ENCODE results near the gene CFAP74. TPM values are rescaled to one million over a fixed set of nuclear protein-coding genes. Genes with fewer than 3 reads are reported as not detected.

The CFAP74 gene
- total and polyA plus RNA-seq, 2 of the 13 experiments (the other 11 are each of a cell fraction or from before 2014, with no cell fraction given) = 0.27 to 0.62 TPM

- TF ChIP-seq ATF4 (CRISPR knock-in tag; IDR thresholded peaks at IDR 0.05) (no peak), ZNF343 (CRISPR knock-in tag; IDR thresholded peaks at IDR 0.05) (peak; percentile 29; the same call in 1 of the 2 replicates), SNAPC2 (CRISPR knock-in tag; IDR thresholded peaks at IDR 0.05) (peak; percentile 6; the same call in 1 of the 2 replicates), ZNF891 (CRISPR knock-in tag; IDR thresholded peaks at IDR 0.05) (peak; percentile 35; the same call in 1 of the 2 replicates), CCDC6 (CRISPR knock-in tag; IDR thresholded peaks at IDR 0.05) (no peak), ZNF546 (CRISPR knock-in tag; conservative IDR thresholded peaks at IDR 0.05) (peak; percentile 75; the same call in 1 of the 2 replicates), IRF1 (CRISPR knock-in tag; IDR thresholded peaks at IDR 0.05; ENCODE audit: low read depth) (no peak), CERS6 (CRISPR knock-in tag; IDR thresholded peaks at IDR 0.05) (no peak), ZNF496 (CRISPR knock-in tag; IDR thresholded peaks at IDR 0.05; ENCODE audit: insufficient replicate concordance) (no peak), ZFP37 (CRISPR knock-in tag; IDR thresholded peaks at IDR 0.05; ENCODE audit: borderline replicate concordance) (no peak), ZNF737 (CRISPR knock-in tag; IDR thresholded peaks at IDR 0.05; ENCODE audit: borderline replicate concordance) (no peak), RNF219 (CRISPR knock-in tag; IDR thresholded peaks at IDR 0.05) (no peak), HCFC1 (IDR thresholded peaks at IDR 0.05; ENCODE audit: low read depth, low read length) (no peak), MBNL3 (CRISPR knock-in tag; conservative IDR thresholded peaks at IDR 0.05) (no peak), YEATS2 (CRISPR knock-in tag; IDR thresholded peaks at IDR 0.05; ENCODE audit: borderline replicate concordance) (no peak), ZNF136 (CRISPR knock-in tag; IDR thresholded peaks at IDR 0.05; ENCODE audit: low read depth) (no peak), SPEN (CRISPR knock-in tag; IDR thresholded peaks at IDR 0.05; ENCODE audit: low read depth) (peak; percentile 74), ZFP1 (CRISPR knock-in tag; IDR thresholded peaks at IDR 0.05) (no peak; the same call in 1 of the 2 replicates), HOXA3 (CRISPR knock-in tag; IDR thresholded peaks at IDR 0.05) (no peak; the same call in 1 of the 2 replicates), ZNF451 (CRISPR knock-in tag; IDR thresholded peaks at IDR 0.05) (no peak), HDAC6 (IDR thresholded peaks at IDR 0.05; ENCODE audit: low read depth, low read length) (no peak), KLF9 (CRISPR knock-in tag; IDR thresholded peaks at IDR 0.05; ENCODE audit: low read depth) (0 out of 2 replicates have a peak, but pooled peaks have one; percentile 16), AKAP8 (CRISPR knock-in tag; IDR thresholded peaks at IDR 0.05) (no peak), HOXA9 (CRISPR knock-in tag; IDR thresholded peaks at IDR 0.05; ENCODE audit: borderline replicate concordance) (no peak), ZNF724P (CRISPR knock-in tag; IDR thresholded peaks at IDR 0.05; ENCODE audit: borderline replicate concordance) (0 out of 2 replicates have a peak, but pooled peaks have one; percentile 40), ZNF20 (CRISPR knock-in tag; IDR thresholded peaks at IDR 0.05) (no peak)
Measured at GRCh38 chr1:1920608-1921458, 82.8 kb downstream of the CFAP74 start (continued).

All from HepG2 (cell line).